RCC 7860 (cell line): ENCODE results near the gene FBLIM1.

Source experiments
- DNase-seq: peaks from one replicate; pipeline ENCODE4 v3.0.0-alpha.2; 2015; ENCODE audit warnings: low spot score
- FAIRE-seq: peaks from 2 replicates; lab custom pipeline; 2012; peaks lifted over from hg19 to GRCh38; lab: Jason Lieb, UNC

The FBLIM1 gene

DNA sequence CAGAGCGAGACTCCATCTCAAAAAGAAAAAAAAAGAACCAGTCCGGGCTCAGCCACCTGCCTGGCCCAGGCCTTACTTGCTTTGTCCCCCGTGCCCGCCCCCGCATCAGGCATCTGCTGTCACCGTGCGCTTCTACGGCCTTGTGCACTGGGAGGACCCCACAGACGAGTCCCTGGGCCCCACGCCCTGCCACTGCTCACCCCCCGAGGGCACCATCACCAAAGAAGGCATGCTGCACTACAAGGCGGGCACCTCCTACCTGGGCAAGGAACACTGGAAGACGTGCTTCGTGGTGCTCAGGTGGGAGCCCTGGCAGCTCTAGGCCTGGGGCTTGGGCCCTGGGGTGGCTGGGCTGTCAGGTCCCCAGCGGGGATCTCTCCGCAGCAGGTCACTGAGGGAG is 28.2 kb upstream of the FBLIM1 start:
- FAIRE-seq (no peak), DNase-seq (no peak)

DNA sequence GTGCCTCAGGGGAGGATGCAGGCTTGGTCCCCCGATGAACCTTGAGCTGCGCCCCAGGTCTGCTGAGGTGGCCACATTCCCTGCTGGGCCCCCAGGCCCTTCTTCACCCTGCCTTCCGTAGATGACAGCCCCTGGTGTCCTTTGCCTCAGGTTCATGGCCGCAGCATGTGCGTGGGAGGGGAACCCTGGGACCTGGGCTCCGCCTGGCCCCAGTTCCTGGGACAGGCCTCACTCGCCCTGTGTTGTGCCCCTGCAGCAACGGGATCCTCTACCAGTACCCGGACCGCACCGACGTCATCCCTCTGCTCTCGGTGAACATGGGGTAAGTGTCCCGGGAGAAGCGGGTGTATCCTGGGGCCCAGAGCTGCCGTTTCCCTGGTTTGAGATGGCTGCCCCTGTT is 27.7 kb upstream of the FBLIM1 start:
- FAIRE-seq (no peak), DNase-seq (no peak)

DNA sequence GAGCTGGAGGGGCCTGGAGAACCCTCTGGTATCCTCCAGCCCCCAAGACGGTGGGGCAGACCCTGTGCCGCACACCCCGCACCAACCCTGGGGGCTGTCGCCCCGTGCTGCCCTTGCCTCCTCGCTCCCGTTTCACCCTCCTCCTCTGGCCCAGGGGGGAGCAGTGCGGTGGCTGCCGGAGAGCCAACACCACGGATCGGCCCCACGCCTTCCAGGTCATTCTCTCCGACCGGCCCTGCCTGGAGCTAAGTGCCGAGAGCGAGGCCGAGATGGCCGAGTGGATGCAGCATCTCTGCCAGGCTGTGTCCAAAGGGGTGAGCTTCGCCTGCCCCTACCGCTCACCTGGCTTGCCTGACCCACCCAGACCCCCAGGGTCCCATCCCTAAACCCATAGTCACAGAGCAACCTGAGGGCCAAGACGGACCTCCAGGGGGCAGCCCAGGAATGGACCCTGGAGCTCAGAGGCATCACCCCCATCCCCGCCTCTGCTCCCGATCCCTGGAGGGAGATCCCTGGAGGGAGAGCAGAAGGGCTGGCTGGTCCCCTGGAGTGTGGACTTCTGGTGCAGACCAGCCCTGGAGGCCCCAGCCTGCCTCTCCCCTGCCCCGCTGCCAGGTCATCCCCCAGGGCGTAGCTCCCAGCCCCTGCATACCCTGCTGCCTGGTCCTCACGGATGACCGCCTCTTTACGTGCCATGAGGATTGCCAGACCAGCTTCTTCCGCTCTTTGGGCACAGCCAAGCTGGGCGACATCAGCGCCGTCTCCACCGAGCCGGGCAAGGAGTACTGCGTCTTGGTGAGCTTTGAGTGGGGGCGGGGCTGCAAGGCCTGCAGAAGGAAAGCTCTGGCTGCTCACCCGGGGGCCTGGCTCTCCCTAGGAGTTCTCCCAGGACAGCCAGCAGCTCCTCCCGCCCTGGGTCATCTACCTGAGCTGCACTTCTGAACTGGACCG is 26.6 kb upstream of the FBLIM1 start:
- FAIRE-seq (no peak), DNase-seq (no peak)

DNA sequence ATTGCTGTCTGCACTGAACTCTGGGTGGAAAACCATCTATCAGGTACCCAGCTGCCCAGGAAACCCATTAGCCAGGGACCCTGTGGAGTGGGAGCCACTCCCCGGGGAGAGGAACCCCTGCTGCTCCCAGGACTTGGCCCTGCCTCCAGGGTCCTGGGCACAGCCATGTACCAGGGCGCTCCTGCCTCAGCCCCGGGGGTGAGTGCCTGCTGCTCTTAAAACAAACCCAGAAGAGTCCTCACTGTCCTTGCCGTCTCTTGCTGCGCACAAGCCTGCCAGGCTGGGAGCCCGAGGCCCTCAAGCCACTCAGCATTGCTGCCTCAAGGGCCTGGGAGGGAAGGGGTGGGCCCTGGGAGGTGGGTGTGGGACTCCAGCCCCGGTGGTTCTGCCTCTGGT is 25.9 kb upstream of the FBLIM1 start:
- FAIRE-seq (no peak), DNase-seq (no peak)

DNA sequence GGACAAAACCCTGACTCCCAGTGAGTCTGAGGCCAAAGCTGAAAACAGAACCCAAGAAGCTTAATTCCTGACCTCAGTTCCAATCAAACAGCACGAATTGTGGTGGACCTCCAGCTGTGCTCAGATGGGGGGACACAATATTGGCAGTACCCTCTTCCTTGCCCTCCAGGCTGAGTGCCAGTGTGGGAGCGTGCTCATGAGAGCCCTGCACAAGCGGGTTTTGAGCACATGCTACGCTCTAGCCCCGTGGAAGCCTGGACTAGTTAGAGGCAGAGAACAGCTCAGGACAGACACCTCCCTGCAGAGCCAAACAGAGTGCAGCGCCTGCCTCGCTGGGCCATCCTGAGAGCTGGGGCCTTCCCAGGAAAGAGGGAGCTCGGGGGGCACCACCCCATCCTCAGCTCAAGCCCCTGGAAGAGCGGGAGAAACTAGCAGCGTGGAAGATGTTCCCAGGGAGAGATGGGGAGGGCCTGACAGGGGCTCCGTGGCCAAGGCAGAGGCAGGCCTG is 25.3 kb upstream of the FBLIM1 start:
- DNase-seq: no peak
- no peak for FAIRE-seq

DNA sequence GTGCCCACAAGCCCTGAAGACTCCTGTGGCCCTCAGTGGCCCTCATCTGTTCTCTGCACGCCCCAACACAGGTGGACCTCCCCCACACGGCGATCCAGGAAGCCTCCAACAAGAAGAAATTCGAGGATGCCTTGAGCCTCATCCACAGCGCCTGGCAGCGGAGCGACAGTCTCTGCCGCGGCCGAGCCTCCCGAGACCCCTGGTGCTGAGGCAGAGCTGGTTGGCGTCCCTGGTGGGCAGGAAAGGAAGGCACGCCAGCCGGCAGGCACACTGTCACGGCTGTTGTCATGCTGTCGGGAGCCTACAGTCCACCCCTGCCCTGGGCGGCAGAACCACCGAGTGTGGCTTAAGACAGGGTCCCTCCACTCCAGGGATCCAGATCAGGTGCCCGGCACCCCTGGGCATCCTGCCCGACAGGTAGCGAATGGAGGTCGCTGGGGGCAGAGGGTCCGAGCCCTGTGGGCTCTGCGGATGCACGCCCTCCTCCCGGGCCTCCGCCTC is 24.8 kb upstream of the FBLIM1 start:
- FAIRE-seq (no peak), DNase-seq (no peak)

DNA sequence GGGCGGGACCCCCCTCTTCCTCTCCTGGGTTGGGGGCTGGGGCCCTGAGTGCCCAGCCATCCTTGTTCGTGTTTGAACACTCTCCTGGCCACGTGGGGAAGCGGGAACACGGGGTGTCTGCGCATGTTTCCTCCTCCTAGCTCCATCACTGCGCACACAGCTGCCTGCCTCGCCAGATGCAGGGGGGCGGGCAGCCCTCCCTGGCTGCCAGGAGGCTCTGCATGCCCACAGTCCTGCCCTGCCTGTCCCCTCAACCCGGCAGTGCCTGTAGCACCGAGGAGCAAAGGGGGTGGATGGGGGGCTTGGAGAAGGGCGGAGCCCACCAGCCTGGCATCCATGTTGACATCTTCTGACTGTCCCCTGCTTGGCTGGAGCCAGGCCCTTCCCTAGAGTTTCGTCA is 24.3 kb upstream of the FBLIM1 start:
- no peak for FAIRE-seq
- no peak for DNase-seq

DNA sequence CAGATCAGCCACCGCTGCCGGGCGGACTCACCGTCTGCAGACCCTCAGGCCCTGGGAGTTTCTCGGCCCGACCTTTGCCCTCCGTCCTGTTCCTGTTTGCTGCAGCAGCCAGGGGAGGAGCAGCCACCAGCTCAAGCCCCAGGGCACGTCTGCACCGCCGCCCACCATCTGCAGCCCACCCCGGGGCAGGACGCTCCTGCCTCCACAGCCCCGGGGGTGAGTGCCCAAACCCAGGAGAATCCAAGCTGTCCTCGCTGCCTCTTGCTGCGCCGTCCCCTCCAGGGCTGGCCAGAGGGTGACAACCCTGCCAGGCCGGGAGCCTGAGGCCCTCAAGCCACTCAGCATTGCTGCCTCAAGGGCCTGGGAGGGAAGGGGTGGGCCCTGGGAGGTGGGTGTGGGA is 23.7 kb upstream of the FBLIM1 start:
- no peak for DNase-seq
- no peak for FAIRE-seq

DNA sequence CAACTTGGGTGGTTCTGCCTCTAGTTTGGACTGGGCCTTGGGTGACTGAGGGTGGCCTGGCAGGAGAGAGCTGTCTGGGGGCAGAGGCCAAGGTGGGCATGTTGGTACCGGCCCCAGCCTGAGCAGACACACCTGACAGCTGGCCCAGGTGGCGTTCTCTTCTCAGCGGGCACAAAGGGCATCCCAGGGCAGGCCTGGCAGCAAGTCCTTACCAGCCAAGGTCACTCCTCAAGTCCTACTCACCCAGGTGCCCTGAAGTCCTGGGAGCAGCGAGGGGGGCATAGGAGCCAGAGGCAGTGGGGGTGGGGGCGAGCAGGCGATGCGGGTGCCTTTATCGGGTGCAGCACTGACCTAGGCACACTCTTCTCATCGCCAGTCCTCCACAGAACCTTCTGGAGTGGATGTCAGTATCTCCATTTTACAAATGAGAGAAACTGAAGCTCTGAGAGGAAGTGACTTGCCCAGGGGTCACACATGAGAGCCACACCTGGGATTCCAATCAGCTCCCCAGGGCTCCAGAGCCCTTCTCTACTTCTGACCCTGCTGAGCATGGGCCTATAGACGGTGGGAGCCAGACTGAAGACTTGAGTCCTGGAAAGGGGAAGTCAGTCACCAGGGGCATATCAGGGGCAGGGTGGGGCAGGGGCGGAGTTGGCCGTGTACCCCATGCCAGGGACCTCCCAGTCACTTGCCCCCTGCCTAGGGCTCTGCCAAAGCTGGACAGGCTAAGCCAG is 23.1 kb upstream of the FBLIM1 start:
- DNase-seq (no peak), FAIRE-seq (no peak)

DNA sequence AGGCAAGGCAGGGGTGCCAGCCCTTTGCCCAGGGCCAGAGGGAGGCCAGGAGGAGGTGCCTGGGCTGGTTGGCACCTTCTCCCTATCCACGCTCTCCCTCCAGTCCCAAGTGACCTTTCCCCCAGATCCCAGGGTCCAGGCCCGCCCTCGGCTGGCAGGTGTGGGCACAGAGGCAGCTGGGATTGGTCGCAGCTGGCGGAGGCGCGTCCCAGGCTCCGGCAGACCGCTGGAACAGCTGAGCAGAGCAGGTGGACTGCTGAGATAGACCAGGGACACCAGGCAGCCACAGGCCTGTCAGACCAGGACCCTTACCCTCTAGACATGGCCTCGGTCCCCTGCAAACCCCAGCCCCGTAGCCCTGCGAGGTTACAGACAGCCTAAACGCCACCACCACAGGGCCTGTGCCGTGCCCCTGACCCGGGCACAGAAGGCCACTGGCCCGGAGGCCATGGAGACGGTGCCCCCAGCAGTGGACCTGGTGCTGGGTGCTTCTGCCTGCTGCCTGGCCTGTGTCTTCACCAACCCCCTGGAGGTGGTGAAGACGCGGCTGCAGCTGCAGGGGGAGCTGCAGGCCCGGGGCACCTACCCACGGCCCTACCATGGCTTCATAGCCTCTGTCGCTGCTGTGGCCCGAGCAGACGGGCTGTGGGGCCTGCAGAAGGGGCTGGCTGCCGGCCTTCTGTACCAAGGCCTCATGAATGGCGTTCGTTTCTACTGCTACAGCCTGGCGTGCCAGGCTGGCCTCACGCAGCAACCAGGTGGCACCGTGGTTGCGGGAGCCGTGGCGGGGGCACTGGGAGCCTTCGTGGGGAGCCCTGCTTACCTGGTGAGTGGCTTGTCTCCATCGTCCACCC is 22.3 kb upstream of the FBLIM1 start, which contains the start of gene SLC25A34:
SLC25A34 (plus strand) TSS at position 221 of the 854 bp plus-strand sequence; CDS start at position 449, 228 bp downstream.
- FAIRE-seq: no peak
- DNase-seq: no peak

DNA sequence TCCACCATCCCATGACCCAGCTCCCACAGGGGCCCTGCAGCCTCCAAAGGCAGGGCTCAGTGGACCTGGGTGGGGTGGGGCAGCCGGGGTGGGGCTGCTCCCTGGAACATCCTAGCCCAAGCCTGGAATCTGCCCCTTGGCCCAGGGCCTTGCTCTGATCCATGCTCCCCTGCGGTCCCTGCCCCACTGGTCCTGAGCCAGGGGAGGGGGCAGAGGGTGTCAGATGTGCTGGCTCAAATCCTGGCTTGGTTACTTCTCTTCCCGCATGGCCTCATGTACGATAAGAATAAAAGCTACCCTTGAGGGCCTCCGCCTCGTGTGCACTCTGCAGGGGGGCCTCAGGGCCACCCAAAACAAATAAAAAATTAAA is 21.7 kb upstream of the FBLIM1 start:
- DNase-seq: no peak
- no peak for FAIRE-seq

DNA sequence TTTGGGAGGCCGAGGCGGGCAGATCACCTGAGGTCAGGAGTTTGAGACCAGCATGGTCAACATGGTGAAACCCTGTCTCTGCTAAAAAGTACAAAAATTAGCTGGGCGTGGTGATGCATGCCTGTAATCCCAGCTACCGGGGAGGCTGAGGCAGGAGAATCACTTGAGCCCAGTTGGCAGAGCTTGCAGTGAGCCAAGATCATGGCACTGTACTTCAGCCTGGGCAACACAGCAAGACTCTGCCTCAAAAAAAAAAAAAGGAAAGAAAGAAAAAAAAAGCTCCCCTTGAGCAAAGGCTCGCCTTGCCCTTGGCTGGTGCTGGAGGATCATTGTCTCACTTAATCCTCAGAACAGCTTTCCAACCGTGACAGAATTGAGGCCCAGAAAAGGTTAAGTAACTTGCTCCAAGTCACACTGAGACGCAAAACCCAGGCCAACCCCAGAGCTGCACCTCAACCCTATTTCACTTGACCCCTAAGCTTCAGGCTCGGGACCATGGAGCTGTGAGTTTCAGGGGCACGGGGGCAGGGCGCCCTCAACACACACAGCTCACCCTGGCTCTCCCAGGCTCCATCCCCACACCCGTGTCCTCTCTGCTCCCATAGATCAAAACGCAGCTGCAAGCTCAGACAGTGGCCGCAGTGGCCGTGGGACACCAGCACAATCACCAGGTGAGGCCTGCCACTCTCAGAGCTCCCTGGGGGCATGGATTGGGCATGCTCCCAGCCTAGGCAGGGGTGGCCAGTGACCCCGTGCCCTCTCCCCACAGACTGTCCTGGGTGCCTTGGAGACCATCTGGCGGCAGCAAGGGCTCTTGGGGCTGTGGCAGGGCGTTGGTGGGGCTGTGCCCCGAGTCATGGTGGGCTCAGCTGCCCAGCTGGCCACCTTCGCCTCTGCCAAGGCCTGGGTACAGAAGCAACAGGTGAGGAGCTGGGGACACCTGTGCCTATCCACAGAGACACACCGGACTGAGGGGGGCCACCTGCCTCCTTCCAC is 21.0 kb upstream of the FBLIM1 start:
- DNase-seq (no peak), FAIRE-seq (no peak)

DNA sequence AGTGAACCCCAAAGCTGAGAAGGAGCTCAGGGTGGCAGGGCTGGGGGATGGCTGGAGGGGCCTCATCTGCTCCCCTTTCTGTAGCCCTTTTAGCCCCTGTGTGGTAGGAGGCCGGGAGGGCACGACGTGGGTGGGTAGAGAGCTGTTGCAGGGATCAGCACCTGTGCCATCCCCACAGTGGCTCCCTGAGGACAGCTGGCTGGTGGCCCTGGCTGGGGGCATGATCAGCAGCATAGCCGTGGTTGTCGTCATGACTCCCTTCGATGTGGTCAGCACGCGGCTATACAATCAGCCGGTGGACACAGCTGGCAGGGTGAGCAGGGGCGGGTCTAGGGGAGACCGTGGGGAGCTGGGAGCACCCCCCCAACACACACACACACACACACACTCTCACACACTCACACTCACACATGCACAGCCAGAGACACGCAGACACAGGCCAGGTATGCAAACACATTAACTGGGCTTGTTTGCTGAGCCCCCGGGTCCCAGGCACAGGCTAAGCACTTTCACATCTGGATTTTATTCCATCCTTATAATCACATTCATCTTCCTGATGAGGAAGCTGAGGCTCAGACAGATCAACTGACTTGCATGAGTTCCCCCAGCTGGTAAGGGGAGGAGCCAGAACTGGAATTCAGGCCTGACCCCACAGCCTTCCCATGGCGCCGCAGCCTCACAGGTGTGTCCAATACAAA is 20.0 kb upstream of the FBLIM1 start:
- FAIRE-seq: no peak
- no peak for DNase-seq

DNA sequence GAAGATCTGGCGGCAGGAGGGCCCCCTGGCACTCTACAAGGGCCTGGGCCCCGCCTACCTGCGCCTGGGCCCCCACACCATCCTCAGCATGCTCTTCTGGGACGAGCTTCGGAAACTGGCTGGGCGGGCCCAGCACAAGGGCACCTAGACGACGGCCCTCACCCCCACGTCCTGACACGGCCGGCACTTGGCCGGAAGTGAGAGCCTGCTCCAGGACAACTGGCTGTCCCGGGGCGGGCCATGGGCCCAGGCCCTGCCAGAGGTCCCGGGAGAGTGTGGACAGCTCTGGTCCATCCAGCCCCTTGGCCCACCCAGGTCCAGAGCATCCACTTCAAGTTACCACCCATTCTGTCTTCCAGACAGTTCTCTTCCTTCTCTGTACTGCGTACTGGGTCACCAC is 19.3 kb upstream of the FBLIM1 start:
- FAIRE-seq (no peak), DNase-seq (no peak)

DNA sequence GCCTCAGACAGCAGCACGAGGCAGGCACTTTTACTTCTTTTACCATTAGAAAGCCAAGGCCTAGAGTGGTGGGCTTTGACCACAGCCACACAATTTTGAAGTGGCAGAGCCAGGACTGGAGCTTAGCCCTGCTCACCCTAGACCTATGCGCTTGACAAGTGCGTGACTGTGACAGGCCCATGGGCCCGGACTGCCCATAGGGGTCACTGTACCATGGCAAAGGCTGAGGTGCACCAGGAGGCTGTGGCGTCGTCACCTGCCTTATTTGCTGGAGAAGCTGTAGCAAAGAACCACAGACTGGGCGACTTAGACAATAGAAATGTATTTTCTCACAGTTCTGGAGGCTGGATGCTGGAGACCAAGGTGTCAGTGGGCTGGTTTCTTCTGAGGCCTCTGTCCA is 18.9 kb upstream of the FBLIM1 start:
- DNase-seq (no peak), FAIRE-seq (no peak)

DNA sequence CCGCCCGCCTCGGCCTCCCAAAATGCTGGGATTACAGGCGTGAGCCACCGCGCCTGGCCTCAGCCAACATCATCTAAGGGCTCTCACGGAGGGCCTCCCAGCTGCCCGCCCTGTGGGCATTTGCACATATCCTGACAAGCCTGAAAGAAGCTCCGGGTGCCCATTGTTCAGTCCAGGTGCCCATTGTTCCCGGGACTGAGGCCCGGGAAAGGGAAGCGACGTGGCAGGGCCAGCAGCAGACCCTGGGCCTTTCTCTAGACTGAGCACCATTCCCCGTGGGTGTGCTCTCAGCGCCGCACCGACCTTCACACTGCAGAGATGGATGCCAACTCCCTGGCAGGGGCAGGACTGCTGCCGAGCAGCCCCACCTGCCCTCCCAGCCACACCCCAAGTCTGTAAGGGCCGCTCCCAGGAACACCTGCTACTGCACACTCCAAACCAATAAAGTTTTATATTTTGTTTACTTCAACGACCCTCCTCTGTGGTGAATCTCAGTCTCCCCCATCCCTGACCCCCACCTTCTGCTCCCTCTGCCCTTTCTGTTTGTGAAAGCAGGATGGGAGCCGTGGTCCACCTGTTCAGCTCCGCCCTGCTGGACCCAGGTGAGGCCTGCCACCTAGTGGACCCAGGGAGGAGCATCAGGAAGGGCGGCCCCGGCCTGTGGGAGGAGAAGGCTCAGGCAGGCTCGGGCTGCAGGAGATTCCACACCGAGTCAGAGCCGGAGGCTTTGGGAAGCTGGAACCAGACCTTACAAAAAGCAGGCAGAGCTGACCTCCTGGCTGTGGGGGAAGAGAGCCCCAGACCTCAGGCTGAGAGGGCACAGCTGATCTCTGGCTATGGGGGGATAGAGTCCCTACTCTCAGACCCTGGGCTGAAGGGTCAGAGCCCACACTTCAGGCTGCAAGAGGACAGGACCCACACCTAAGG is 17.4 kb upstream of the FBLIM1 start:
- FAIRE-seq (no peak), DNase-seq (peak; percentile 69)

DNA sequence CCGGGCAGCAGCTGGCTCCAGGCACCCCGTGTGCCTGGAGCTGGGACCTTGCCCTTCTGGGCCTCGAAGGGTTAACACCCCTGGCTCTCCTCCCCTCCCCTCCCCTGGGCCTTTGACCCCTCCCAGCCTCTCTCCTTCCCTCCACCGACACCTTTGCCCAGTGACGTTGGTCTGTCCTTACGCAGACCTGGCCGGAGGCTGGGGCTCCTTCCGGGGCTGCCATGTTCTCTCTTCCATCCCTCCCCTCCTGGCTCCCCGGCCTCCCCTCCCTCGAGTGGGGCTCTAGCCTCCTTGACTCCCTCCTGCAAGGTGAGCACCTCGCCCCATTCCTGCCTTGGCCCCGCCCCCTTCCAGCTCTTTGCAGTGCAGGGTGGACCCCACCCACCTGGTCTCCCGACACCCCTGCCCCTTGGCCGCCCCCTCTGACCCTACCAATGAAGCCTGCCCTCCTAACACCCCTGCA is 16.2 kb upstream of the FBLIM1 start, which contains the start of gene TMEM82:
TMEM82 (plus strand) TSS at position 161 of the 463 bp plus-strand sequence; CDS start at position 222, 61 bp downstream.
- no peak for DNase-seq

More for the DNA sequence above, 16.2 kb upstream of the FBLIM1 start, which contains the start of gene TMEM82:
- no peak for FAIRE-seq
